GM23338 (cell line): ENCODE data around the gene SLC4A3.

Experiments used
- CREB1 ChIP-seq: fragments of 250-450 bp; sonication (Bioruptor Pico); IDR thresholded peaks from 2 replicates; pipeline ENCODE4 v1.5.0; 2020; ENCODE audit warnings: low read depth, mild to moderate bottlenecking, moderate library complexity
- EZH2 ChIP-seq: fragments of 200-600 bp; sonication (generic); IDR thresholded peaks from one replicate; pipeline ENCODE4 v1.8.0; 2017; ENCODE audit warnings: antibody characterized with exemption, mild to moderate bottlenecking, low read depth; ENCODE audit not compliant: unreplicated experiment
- EZH2phosphoT487 ChIP-seq: fragments of 200-600 bp; sonication (generic); IDR thresholded peaks from one replicate; pipeline ENCODE4 v1.8.1; 2018; ENCODE audit warnings: antibody characterized with exemption; ENCODE audit not compliant: unreplicated experiment
- POLR2AphosphoS5 ChIP-seq: IDR thresholded peaks from 2 replicates; pipeline ENCODE4 v1.6.1; 2016; ENCODE audit warnings: antibody characterized with exemption, low read depth
- ZNF114 ChIP-seq: fragments of 250-450 bp; sonication (Bioruptor Pico); IDR thresholded peaks from 2 replicates; pipeline ENCODE4 v1.5.0; 2020; ENCODE audit warnings: mild to moderate bottlenecking, moderate library complexity
- TF ChIP-seq, protein P1 (sequence below), 2 experiments: fragments of 200-600 bp in 1 of 2; sonication (generic) in 1 of 2; conservative IDR thresholded peaks; 2 replicates each; pipeline versions ENCODE4 v1.5.1 to v1.6.1; 2016 to 2017; ENCODE audit warnings: antibody characterized with exemption in 2 of 2, low read depth in 2 of 2, mild to moderate bottlenecking in 2 of 2, moderate library complexity in 1 of 2
- TF ChIP-seq, protein P2 (sequence below): IDR thresholded peaks from one replicate; pipeline ENCODE4 v1.6.1; 2018; ENCODE audit warnings: antibody characterized with exemption; ENCODE audit not compliant: unreplicated experiment
- TF ChIP-seq, protein P3 (sequence below): IDR thresholded peaks from 2 replicates; pipeline ENCODE4 v1.6.1; 2016; ENCODE audit warnings: antibody characterized with exemption

DNA sequence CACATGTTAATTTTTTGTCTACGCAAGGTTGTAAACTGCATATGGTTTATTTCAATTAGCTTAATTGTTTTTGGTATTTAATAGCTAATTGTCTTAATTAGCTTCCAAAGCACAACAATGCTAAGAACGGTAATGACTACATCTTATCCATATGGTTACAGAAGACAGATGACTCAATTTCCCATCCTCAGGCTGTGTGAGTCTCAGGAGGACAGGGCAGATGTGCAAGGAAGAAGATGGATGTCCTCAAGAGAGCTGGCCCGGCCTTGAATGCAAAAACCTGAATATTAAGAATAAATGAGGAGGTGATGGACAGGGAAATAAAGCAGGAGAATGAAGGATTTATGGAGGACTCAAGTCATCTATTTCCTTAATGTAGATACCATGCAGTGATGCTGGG lies 31.4 kb downstream of the SLC4A3 start:
- TF ChIP-seq, protein P1, sequence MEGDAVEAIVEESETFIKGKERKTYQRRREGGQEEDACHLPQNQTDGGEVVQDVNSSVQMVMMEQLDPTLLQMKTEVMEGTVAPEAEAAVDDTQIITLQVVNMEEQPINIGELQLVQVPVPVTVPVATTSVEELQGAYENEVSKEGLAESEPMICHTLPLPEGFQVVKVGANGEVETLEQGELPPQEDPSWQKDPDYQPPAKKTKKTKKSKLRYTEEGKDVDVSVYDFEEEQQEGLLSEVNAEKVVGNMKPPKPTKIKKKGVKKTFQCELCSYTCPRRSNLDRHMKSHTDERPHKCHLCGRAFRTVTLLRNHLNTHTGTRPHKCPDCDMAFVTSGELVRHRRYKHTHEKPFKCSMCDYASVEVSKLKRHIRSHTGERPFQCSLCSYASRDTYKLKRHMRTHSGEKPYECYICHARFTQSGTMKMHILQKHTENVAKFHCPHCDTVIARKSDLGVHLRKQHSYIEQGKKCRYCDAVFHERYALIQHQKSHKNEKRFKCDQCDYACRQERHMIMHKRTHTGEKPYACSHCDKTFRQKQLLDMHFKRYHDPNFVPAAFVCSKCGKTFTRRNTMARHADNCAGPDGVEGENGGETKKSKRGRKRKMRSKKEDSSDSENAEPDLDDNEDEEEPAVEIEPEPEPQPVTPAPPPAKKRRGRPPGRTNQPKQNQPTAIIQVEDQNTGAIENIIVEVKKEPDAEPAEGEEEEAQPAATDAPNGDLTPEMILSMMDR (conservative IDR thresholded peaks at IDR 0.05; ENCODE audit: low read depth in 2 of 2), result no peak
- TF ChIP-seq EZH2 (no peak), ZNF114 (no peak), EZH2phosphoT487 (no peak), CREB1 (no peak), POLR2AphosphoS5 (no peak)
- TF ChIP-seq, protein P2, sequence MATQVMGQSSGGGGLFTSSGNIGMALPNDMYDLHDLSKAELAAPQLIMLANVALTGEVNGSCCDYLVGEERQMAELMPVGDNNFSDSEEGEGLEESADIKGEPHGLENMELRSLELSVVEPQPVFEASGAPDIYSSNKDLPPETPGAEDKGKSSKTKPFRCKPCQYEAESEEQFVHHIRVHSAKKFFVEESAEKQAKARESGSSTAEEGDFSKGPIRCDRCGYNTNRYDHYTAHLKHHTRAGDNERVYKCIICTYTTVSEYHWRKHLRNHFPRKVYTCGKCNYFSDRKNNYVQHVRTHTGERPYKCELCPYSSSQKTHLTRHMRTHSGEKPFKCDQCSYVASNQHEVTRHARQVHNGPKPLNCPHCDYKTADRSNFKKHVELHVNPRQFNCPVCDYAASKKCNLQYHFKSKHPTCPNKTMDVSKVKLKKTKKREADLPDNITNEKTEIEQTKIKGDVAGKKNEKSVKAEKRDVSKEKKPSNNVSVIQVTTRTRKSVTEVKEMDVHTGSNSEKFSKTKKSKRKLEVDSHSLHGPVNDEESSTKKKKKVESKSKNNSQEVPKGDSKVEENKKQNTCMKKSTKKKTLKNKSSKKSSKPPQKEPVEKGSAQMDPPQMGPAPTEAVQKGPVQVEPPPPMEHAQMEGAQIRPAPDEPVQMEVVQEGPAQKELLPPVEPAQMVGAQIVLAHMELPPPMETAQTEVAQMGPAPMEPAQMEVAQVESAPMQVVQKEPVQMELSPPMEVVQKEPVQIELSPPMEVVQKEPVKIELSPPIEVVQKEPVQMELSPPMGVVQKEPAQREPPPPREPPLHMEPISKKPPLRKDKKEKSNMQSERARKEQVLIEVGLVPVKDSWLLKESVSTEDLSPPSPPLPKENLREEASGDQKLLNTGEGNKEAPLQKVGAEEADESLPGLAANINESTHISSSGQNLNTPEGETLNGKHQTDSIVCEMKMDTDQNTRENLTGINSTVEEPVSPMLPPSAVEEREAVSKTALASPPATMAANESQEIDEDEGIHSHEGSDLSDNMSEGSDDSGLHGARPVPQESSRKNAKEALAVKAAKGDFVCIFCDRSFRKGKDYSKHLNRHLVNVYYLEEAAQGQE, result no peak
- TF ChIP-seq, protein P3, sequence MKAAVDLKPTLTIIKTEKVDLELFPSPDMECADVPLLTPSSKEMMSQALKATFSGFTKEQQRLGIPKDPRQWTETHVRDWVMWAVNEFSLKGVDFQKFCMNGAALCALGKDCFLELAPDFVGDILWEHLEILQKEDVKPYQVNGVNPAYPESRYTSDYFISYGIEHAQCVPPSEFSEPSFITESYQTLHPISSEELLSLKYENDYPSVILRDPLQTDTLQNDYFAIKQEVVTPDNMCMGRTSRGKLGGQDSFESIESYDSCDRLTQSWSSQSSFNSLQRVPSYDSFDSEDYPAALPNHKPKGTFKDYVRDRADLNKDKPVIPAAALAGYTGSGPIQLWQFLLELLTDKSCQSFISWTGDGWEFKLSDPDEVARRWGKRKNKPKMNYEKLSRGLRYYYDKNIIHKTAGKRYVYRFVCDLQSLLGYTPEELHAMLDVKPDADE, result no peak
